Measurements from ENCODE around the gene CTAGE6.
A peak's percentile ranks its signal among the peaks of the same experiment; 100 is the strongest.
"Not testable (repeated sequence)": the region's sequence is repeated elsewhere in the genome, so short reads cannot be mapped to it uniquely, and the experiment has no call there.

Gene CTAGE6, protein sequence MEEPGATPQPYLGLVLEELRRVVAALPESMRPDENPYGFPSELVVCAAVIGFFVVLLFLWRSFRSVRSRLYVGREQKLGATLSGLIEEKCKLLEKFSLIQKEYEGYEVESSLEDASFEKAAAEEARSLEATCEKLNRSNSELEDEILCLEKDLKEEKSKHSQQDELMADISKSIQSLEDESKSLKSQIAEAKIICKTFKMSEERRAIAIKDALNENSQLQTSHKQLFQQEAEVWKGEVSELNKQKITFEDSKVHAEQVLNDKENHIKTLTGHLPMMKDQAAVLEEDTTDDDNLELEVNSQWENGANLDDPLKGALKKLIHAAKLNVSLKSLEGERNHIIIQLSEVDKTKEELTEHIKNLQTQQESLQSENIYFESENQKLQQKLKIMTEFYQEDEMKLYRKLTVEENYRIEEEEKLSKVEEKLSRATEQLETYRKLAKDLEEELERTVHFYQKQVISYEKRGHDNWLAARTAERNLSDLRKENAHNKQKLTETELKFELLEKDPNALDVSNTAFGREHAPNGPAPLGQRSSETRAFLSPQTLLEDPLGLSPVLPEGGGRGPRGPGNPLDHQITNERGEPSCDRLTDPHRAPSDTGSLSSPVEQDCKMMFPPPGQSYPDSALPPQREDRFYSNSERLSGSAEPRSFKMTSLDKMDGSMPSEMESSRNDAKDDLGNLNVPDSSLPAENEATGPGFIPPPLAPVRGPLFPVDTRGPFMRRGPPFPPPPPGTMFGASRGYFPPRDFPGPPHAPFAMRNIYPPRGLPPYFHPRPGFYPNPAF

DNA sequence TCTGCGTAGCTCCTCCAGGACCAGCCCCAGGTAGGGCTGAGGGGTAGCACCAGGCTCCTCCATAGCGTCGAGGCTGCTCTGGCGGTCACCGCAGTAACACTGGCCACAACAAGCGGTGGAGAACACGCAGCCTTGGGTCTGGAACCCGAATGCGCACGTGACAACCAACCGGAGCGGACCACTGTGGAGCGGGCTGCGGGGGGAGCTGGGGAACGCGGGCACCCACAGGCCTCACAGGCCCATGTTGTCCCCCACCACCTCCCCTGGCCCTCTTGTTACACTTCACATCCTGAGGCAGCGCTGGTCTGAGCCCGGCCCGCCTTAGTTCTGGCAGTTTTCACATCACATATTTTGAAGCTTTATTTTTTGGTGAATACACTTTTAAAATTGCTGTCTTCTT lies at the start of gene CTAGE6:
CTAGE6 (minus strand) TSS at position 101 of the 400 bp plus-strand sequence; CDS start at position 63, 38 bp downstream.
- not testable (repeated sequence) for DNase-seq

DNA sequence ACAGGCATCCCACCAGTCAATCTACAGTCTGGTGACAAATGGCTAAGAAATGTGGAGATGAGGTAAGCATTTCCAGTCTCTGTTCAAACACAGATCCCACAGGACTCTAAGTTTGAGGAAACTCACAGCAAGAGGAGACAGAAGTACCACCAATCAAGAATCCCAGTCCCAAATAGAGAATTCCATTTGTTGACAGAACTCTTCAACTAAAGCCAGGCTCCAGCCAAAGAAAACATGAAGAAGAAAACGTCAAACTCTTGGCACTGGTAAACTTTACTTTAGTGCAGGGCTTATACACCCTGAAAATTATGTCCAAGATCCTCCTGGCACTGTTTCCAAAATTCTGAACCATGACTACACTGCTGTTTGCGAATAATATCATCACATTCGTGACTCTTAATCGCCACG lies 49.2 kb upstream of the CTAGE6 start:
- not testable (repeated sequence) for DNase-seq

DNA sequence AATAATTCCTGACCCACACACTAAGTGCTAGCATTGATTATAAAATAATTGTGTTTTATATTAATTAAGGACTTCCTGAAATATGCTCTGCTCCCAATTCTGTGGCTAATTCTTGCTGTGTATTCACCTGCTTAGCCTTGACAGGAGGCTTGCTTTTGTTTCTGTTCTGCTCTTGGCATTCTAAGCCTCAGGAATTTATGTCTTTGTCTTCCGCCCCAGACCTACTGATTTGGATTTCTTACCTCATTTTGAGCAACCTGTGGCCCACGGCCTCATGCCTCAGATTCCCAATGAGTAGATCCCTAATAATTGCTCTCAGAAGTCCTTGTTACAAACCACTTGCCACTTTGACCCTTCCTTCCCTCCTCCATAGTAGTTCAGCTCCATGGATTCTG lies 40.4 kb upstream of the CTAGE6 start:
- not testable (repeated sequence) for DNase-seq

DNA sequence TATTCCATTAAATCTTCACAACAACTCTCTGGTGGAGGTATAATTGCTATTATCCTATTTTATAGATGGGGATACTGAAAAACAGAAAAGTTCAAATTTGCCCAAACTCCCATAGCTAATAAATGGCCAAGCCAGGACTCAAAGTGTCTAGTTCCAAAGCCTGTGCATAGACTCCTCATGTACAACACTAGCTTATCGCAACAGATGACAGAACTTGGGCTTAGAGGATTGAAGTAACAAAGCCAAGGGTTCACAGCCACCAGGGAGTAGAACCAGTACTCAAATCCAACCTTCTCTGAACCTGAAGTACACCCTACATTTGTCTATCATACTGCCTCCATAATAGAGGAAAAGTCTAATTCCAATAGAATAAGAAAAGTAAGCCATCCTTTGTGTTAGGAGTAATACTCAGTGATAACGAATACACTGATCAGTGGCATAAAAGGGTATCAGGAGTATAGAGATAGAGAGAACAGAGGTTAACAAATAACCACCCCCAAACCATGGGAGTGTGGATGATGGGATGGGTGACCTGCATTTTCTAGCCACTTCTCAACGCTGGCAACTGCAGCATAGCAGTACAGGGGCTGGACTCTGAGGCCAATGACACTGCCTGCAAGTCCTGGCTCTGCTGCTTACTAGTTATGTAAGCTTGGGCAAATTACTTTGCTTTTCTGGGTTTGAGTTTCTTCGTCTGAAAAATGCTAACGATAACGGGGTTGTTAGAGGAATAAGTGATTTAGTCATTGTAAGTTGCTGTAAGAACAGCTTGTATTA lies 39.8 kb upstream of the CTAGE6 start:
- DNase-seq: not testable (repeated sequence)

DNA sequence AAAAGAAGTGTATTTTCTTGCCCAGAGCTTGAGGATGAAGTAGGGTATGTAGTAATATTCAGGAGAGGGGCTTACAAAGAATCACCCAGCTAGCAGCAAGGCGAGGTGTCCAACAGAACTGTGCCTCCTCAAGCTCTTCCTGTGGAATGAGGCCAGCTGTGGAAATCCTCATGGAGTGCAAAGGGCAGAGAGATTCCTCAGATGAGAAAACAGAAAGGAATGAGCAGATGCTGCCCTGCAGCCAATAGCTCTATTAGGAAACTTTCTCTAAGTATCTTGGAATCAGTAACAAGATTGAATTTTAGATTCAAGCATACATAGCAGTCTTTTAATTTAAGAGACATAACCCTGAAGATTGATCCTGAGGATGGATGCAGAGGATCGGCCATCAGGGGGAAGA lies 38.2 kb upstream of the CTAGE6 start:
- not testable (repeated sequence) for DNase-seq

DNA sequence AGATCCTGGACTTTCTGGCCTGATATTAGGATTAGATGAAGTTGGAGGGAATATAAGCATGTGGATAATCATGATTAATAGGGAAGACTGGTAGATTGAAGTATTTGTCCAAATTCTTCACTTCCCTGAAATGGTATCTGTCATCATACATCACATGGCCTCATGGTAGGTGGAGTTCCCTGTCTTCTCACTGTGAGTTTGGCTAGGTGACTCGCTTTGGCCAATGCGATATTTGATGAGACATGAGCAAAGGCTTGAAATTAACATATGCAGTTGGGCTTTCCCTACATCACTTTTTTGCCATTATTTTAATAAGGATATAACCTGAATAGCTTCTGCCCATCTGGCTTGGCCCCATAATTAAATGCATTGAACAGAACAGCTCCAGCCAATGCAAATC lies 35.1 kb upstream of the CTAGE6 start:
- DNase-seq: not testable (repeated sequence)

DNA sequence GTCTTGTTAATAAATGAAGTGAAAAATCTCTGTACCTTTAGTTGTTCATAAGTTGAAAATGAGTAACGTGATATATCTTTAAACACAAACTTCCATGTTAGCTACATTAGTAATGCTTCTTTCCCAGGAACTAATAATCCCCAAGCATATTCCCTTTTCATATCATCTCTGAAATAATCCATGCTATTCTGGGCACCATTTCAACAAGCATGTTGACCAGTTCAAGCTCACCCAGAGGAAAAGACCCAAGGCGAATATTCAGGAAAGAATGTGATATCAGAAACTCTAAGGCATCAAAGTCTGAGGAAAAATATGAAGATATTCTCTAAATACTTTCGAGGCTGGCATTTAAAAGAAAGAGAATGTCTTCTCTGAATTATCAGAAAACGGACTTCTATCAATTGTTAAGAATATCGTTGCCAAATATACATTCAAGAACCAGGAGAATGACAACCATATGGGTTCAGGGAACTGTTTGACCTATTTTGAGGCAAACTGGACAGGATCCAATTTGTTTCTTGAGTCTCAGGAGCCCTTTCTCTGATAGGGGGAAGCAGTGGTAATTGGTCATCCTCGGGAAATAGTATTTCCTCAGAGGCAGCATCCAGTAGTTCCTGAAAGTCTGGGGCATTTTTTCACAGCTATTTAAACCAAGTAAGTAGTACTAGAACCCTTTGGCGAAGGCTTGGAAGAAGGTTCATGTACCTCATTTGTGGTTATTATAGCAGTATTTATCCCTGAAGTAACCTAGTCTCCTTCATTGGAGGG lies 28.1 kb upstream of the CTAGE6 start:
- DNase-seq: not testable (repeated sequence)

DNA sequence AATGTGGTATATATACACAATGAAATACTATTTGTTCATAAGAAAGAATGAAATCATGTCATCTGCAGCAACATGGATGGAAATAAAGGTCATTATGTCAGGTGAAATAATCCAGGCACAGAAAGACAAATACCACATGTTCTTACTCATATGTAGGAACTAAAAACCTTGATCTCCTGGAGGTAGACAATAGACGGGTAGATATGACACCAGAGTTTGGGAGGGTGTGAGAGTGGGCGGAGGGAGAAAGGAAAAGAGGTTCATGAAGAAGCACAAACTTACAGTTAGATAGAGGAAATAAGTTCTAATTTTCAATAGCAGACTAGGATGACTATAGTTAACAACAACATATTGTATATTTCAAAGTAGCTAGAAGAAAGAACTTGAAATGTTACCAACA lies 22.1 kb upstream of the CTAGE6 start:
- not testable (repeated sequence) for DNase-seq

DNA sequence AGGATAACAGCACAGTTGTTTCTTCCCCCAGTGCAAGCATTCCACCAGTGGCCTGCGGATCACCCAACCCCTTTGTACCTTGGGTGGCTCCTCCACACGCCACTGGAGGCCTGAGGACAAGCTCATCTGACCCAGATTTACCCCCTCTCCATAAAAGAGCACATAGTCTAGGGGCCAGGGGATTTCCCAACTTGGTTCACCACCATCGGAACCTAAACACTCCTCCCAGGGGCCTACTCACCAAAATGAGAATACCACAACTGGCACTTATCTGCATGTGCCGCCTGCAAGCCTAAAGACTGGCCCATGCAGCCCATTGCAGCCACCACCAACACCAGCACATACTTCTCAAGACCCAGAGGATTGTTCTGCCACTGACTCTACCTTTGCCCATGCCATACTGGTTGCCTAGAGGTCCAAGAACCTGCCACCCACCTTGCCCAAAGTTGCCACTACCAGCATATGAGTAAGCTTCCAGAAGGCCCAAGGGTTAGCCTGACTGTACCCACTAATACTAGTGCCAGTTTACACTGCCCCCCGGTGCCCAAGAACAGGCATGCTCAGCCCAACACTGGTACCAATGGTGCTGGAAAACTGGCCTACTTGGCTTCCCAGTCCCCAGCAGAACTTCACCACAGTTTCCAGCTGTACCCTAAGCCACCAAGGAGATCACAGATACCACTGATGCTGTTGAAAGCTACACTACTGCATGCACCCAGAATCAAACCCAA lies 15.4 kb upstream of the CTAGE6 start:
- not testable (repeated sequence) for DNase-seq

DNA sequence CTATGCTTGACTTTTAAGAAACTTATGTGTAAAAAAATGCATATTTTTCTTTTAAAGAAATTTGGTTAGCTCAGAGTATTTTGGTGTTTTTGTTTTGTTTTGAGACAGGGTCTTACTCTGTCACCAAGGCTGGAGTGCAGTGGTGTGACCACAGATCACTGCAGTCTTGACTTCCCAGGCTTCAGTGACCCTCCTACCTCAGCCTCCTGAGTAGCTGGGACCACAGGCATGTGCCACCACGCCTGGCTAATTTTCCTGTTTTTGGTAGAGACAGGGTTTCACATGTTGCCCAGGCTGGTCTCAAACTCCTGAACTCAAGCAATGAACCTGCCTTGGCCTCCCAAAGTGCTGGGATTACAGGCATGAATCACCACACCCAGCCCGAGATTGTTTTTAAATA lies 10.0 kb upstream of the CTAGE6 start:
- DNase-seq: not testable (repeated sequence)

DNA sequence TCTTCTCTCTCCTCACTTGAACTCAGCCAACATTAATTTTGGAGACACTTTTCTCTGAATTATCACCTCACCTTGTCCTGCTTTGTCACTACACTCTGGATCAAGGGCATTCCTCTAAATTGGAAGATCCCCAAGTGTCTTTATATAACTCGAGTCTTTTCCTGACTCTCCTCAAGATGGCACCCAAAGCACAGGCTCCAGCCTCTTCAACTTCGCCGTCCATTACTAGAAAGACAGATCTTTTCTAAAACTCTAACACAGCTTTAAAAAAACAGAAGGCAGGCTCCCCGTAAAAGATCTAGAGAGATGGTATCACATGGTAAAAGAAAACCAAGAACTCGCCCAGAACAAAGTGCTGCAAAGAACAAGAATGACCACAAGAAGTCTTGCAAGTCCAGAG lies 8.2 kb upstream of the CTAGE6 start:
- not testable (repeated sequence) for DNase-seq

DNA sequence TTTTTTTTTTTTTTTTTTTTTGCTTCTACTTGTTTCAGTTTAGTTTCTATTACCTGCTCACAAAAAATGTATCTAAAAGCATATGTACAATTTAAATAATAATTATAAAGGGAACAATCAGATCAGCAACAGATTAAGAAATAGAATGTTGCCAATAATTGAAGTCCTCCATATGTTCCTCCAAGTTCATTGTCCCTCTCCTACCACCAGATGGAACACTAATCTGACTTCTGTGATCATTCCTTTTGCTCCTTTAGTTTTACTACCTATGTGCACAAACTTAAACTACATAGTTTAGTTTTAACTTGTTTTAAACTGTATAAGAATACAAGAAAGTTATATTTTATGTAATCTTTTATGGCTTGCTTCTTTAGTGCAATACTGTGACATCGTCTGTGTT lies 5.6 kb upstream of the CTAGE6 start:
- not testable (repeated sequence) for DNase-seq

DNA sequence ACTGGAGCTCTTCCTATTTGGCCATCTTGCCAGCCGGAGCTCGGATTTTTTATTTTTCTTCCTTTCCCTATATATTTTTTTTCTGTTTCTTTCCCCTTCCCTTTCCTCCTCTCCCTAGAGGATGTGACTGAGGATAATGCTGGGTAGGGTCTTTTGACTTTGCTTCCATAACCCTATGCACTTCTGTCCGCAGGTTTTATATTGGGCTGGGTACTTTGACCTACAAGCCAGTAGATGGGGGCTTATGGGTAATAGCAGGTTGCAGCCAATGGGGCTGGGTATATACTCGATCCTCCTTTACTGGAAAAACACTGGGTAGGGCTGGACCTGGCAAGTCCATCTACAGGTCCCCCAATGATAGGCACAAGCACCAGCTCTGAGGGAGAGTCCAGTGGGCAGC lies 12.2 kb downstream of the CTAGE6 start:
- DNase-seq: not testable (repeated sequence)

DNA sequence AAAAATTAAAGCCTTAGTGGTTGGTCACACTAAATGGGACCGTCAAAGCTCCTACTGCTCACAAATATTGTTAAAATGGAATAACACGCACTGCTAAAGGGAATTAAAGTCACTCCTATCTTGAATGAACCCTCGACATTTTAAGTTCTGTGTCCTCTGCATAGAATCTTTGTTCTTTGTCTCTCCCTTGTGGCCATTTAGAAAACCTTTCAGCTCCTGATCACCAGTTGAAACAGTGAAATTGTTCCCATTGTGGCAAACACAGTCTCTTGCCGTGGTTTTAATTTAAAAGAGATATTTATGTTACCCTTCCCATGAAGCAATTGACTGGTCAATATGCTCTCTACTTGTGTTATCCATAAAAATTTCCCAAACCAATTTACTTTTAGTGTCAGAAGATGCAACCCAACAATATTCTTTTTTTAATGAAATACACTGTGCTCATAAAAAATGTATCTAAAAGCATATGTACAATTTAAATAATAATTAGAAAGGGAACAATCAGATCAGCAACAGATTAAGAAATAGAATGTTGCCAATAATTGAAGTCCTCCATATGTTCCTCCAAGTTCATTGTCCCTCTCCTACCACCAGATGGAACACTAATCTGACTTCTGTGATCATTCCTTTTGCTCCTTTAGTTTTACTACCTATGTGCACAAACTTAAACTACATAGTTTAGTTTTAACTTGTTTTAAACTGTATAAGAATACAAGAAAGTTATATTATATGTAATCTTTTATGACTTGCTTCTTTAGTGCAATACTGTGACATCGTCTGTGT lies 20.3 kb downstream of the CTAGE6 start:
- peak; percentile 78 to 86 for DNase-seq

DNA sequence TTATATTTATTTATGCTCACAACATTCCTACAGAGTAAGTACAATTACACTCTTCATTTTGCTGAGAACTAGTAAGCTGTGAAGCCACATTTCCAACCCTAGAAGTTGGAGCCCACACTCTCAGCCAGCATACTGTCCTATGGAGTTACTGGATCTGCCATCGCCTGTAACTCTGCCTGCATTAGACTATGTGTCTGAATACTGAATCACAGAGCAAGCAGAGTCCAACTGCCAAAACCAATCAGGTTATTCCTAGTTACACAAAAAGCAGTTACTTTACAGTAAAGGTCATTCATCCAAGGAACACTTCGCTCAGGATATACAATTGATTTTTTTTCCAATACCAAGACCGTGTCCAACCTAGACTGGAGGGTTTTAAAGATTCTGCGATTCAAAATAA lies 21.5 kb downstream of the CTAGE6 start:
- no peak for DNase-seq

DNA sequence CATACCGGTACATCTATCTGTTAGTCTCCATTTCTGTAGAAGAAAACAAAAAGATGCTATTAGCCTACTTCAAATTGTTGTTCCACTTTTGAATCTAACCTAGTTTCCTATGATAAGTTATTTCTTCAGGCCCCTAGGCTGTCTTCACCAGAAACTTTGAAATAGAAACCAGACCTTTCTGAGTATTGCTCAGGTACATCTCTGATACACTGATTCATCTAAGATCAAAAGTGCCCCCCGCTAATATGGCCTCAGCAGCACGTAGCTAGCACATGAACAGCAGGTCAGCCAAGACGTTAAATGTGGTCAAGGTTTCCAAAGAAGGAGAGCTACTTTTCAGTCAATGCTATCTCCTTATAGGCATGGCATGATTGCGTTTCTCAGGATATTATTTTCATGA lies 23.6 kb downstream of the CTAGE6 start:
- DNase-seq: no peak

DNA sequence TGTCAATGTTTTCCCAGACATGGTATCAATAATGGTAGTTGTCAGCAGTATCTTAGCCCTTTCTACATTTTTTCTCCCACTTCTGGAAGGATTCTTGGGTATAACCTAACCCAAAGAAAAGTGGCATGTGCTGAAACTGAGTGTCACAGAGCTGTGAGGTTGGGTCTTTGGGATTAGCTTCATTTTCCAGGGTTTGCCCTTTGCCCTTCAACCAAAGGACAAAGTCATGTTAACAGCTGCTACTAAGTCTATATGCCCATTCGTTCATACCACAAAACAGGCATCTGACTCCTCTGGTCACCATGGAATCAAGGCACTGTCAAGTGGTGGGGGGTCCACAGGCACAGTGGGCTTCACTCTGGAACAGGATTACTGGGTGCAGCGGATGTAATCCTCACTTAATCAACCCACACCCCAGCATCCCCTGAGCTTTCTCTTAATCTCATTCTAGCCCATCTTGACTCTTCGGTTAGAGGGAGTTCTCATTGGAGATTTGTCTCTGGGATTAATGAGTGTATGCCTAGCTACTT lies 29.1 kb downstream of the CTAGE6 start:
- DNase-seq: no peak

DNA sequence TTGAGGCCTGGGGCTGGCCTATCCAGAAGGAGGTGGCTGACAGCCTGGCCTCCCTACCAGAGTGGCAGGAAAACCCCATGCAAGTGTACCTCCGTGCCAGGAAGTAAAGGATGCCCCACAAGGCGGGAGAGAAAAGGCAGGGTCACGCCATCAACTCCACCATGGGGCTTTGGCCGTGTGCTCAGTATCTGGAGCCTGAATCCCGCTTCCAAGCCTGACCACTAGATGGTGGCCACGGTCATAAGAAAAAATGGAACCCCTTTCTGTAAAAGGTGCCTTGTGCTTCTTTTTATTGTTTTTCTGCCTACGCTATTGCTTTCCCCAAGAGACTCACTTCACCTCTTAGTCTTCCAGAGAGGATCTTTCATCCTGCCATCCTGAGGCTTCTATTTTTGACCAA lies 29.9 kb downstream of the CTAGE6 start:
- not testable (repeated sequence) for DNase-seq

DNA sequence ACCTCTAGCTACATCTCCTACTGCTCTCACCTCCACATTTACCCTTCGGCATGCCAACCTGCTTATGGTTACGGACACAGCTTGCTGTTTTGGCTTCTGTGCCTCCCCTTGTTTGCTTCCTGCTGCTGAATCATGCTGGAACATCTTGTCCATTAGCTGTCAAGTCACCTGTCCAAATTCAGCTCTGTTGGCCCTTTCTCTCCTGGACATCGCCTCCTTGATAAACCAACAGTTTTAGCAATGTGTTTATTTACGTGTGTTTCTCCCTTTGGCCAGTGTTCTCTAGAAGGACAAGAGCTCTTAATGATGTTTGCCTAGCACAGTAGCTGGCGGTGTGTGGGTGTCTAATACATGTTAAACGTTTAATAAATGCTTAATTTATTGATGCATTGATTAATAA lies 31.4 kb downstream of the CTAGE6 start:
- not testable (repeated sequence) for DNase-seq

DNA sequence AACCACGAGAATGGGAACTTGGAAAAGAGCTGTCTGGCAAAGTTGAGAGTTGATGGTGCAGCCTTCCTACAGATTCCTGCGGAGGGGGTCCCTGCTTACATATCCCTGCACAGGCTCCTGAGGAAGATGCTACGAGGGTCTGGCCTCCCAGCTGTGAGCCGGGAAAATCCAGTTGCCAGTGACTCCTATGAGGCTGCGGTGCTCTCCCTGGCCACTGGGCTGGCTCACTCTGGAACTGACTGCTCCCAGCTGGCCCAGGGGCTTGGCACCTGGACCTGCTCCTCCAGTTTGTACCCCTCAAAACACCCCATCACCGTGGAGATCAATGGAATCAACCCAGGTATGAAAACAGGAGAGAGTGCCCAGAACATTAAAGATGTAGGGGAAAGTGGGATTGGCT lies 37.2 kb downstream of the CTAGE6 start:
- not testable (repeated sequence) for DNase-seq

Data from Kasumi-1 (cell line).